Measurements from ENCODE around the gene TMEM98. TPM values are rescaled to one million over a fixed set of nuclear protein-coding genes. Genes with fewer than 3 reads are reported as not detected.
"Not testable (repeated sequence)": the region's sequence is repeated elsewhere in the genome, so short reads cannot be mapped to it uniquely, and the experiment has no call there.

TMEM98 gene
- total RNA-seq, 1 donor from 2014 or later: 97.6 TPM

- peaks cover 2% of the 10 kb centered on the region for H3K27me3 Mint-ChIP-seq (ENCODE audit: unreplicated experiment)
- no peaks in the 10 kb centered on the region for H3K4me1 Mint-ChIP-seq (ENCODE audit: unreplicated experiment)
- H3K36me3 Mint-ChIP-seq (ENCODE audit: unreplicated experiment): no peaks in the 10 kb centered on the region
- no peak overlapping the region for H3K4me3 Mint-ChIP-seq (ENCODE audit: unreplicated experiment)
- no peak for TF ChIP-seq CTCF (IDR thresholded peaks at IDR 0.05)
- no peaks in the 10 kb centered on the region for H3K9me3 Mint-ChIP-seq (ENCODE audit: unreplicated experiment)
- peak; percentile 44 for DNase-seq (ENCODE audit: extremely low spot score, unreplicated experiment)
- no peak overlapping the region for H3K27ac Mint-ChIP-seq (ENCODE audit: unreplicated experiment)
These were observed 6.9 kb upstream of the TMEM98 start for GRCh38 chr17:32921017-32921416.

- not testable (repeated sequence) for H3K4me3 Mint-ChIP-seq (ENCODE audit: unreplicated experiment); H3K27me3 Mint-ChIP-seq (ENCODE audit: unreplicated experiment); H3K9me3 Mint-ChIP-seq (ENCODE audit: unreplicated experiment); H3K4me1 Mint-ChIP-seq (ENCODE audit: unreplicated experiment); DNase-seq (ENCODE audit: extremely low spot score, unreplicated experiment); H3K36me3 Mint-ChIP-seq (ENCODE audit: unreplicated experiment); H3K27ac Mint-ChIP-seq (ENCODE audit: unreplicated experiment)
These were observed 4.0 kb upstream of the TMEM98 start for GRCh38 chr17:32923905-32924304.

- Mint-ChIP-seq H3K27ac (ENCODE audit: unreplicated experiment) (no peak overlapping the region), H3K4me3 (ENCODE audit: unreplicated experiment) (no peak overlapping the region), H3K4me1 (ENCODE audit: unreplicated experiment) (peaks cover 8% of the 10 kb centered on the region), H3K36me3 (ENCODE audit: unreplicated experiment) (no peaks in the 10 kb centered on the region), H3K27me3 (ENCODE audit: unreplicated experiment) (no peaks in the 10 kb centered on the region), H3K9me3 (ENCODE audit: unreplicated experiment) (no peaks in the 10 kb centered on the region)
- no peak for DNase-seq (ENCODE audit: extremely low spot score, unreplicated experiment)
- no peak for TF ChIP-seq CTCF (IDR thresholded peaks at IDR 0.05)
These were observed 1.8 kb upstream of the TMEM98 start for GRCh38 chr17:32926183-32926582.

- not testable (repeated sequence) for DNase-seq (ENCODE audit: extremely low spot score, unreplicated experiment); H3K36me3 Mint-ChIP-seq (ENCODE audit: unreplicated experiment); H3K4me3 Mint-ChIP-seq (ENCODE audit: unreplicated experiment); H3K27ac Mint-ChIP-seq (ENCODE audit: unreplicated experiment); H3K9me3 Mint-ChIP-seq (ENCODE audit: unreplicated experiment); H3K4me1 Mint-ChIP-seq (ENCODE audit: unreplicated experiment); H3K27me3 Mint-ChIP-seq (ENCODE audit: unreplicated experiment)
These were observed 1.2 kb upstream of the TMEM98 start for GRCh38 chr17:32926789-32927188.

GRCh38 chr17:32927201-32927723 is 691 bp upstream of the TMEM98 start:
- Mint-ChIP-seq H3K27ac (ENCODE audit: unreplicated experiment) (peak overlapping the region; percentile 67), H3K27me3 (ENCODE audit: unreplicated experiment) (no peaks in the 10 kb centered on the region), H3K36me3 (ENCODE audit: unreplicated experiment) (peaks cover 2% of the 10 kb centered on the region), H3K9me3 (ENCODE audit: unreplicated experiment) (no peaks in the 10 kb centered on the region), H3K4me1 (ENCODE audit: unreplicated experiment) (peaks cover 8% of the 10 kb centered on the region), H3K4me3 (ENCODE audit: unreplicated experiment) (peak overlapping the region; percentile 76)
- DNase-seq (ENCODE audit: extremely low spot score, unreplicated experiment): no peak
- TF ChIP-seq CTCF (IDR thresholded peaks at IDR 0.05): no peak

GRCh38 chr17:32928586-32929535 is 908 bp downstream of the TMEM98 start:
- peaks cover 8% of the 10 kb centered on the region for H3K4me1 Mint-ChIP-seq (ENCODE audit: unreplicated experiment)
- no peak for DNase-seq (ENCODE audit: extremely low spot score, unreplicated experiment)
- H3K9me3 Mint-ChIP-seq (ENCODE audit: unreplicated experiment): no peaks in the 10 kb centered on the region
- no peak overlapping the region for H3K27ac Mint-ChIP-seq (ENCODE audit: unreplicated experiment)
- no peak overlapping the region for H3K4me3 Mint-ChIP-seq (ENCODE audit: unreplicated experiment)
- H3K36me3 Mint-ChIP-seq (ENCODE audit: unreplicated experiment): peaks cover 12% of the 10 kb centered on the region
- no peak for TF ChIP-seq CTCF (IDR thresholded peaks at IDR 0.05)
- no peaks in the 10 kb centered on the region for H3K27me3 Mint-ChIP-seq (ENCODE audit: unreplicated experiment)

Data from osteocyte (in vitro differentiated cells).